ENCODE data around the gene DDAH1.
A peak's percentile ranks its signal among the peaks of the same experiment; 100 is the strongest.
"Not testable (repeated sequence)": the region's sequence is repeated elsewhere in the genome, so short reads cannot be mapped to it uniquely, and the experiment has no call there.

DDAH1 gene

GRCh38 chr1:85484716-85485115 is 19.8 kb upstream of the DDAH1 start:
- TF ChIP-seq POLR2A (IDR thresholded peaks at IDR 0.05; ENCODE audit: low read length) = no peak
- TF ChIP-seq GATA1 (IDR thresholded peaks at IDR 0.05; ENCODE audit: low read depth, low read length) = no peak
- DNase-seq = no peak

- no peak for DNase-seq
- TF ChIP-seq GATA1 (IDR thresholded peaks at IDR 0.05; ENCODE audit: low read depth, low read length) (no peak), POLR2A (IDR thresholded peaks at IDR 0.05; ENCODE audit: low read length) (no peak)
Observed at GRCh38 chr1:85484264-85484663, 19.3 kb upstream of the DDAH1 start.

- DNase-seq = no peak
- TF ChIP-seq POLR2A (IDR thresholded peaks at IDR 0.05; ENCODE audit: low read length) (no peak), GATA1 (IDR thresholded peaks at IDR 0.05; ENCODE audit: low read depth, low read length) (no peak)
Observed at GRCh38 chr1:85481688-85482087, 16.7 kb upstream of the DDAH1 start.

- no peak for TF ChIP-seq GATA1 (IDR thresholded peaks at IDR 0.05; ENCODE audit: low read depth, low read length)
- no peak for TF ChIP-seq POLR2A (IDR thresholded peaks at IDR 0.05; ENCODE audit: low read length)
- DNase-seq = no peak
Observed at GRCh38 chr1:85480566-85480965, 15.6 kb upstream of the DDAH1 start.

GRCh38 chr1:85479491-85479890 is 14.5 kb upstream of the DDAH1 start:
- TF ChIP-seq GATA1 (IDR thresholded peaks at IDR 0.05; ENCODE audit: low read depth, low read length) (no peak), POLR2A (IDR thresholded peaks at IDR 0.05; ENCODE audit: low read length) (no peak)
- no peak for DNase-seq

- TF ChIP-seq GATA1 (IDR thresholded peaks at IDR 0.05; ENCODE audit: low read depth, low read length) = no peak
- no peak for TF ChIP-seq POLR2A (IDR thresholded peaks at IDR 0.05; ENCODE audit: low read length)
- DNase-seq = no peak
Observed at GRCh38 chr1:85478366-85478765, 13.4 kb upstream of the DDAH1 start.

GRCh38 chr1:85475055-85475454 is 10.1 kb upstream of the DDAH1 start:
- TF ChIP-seq GATA1 (IDR thresholded peaks at IDR 0.05; ENCODE audit: low read depth, low read length) (no peak), POLR2A (IDR thresholded peaks at IDR 0.05; ENCODE audit: low read length) (no peak)
- no peak for DNase-seq

GRCh38 chr1:85473390-85473789 is 8.4 kb upstream of the DDAH1 start:
- DNase-seq = no peak
- TF ChIP-seq GATA1 (IDR thresholded peaks at IDR 0.05; ENCODE audit: low read depth, low read length) (no peak), POLR2A (IDR thresholded peaks at IDR 0.05; ENCODE audit: low read length) (no peak)

GRCh38 chr1:85471558-85471957 is 6.6 kb upstream of the DDAH1 start:
- no peak for DNase-seq
- no peak for TF ChIP-seq GATA1 (IDR thresholded peaks at IDR 0.05; ENCODE audit: low read depth, low read length)
- no peak for TF ChIP-seq POLR2A (IDR thresholded peaks at IDR 0.05; ENCODE audit: low read length)

- DNase-seq = not testable (repeated sequence)
Observed at GRCh38 chr1:85470130-85470529, 5.2 kb upstream of the DDAH1 start.

GRCh38 chr1:85467929-85468540 is 3.1 kb upstream of the DDAH1 start:
- DNase-seq = no peak
- TF ChIP-seq GATA1 (IDR thresholded peaks at IDR 0.05; ENCODE audit: low read depth, low read length) = no peak
- TF ChIP-seq POLR2A (IDR thresholded peaks at IDR 0.05; ENCODE audit: low read length) = no peak

GRCh38 chr1:85467036-85467435 is 2.1 kb upstream of the DDAH1 start:
- TF ChIP-seq GATA1 (IDR thresholded peaks at IDR 0.05; ENCODE audit: low read depth, low read length) = no peak
- no peak for TF ChIP-seq POLR2A (IDR thresholded peaks at IDR 0.05; ENCODE audit: low read length)
- no peak for DNase-seq

GRCh38 chr1:85465786-85466134 is 801 bp upstream of the DDAH1 start:
- DNase-seq = no peak
- TF ChIP-seq GATA1 (IDR thresholded peaks at IDR 0.05; ENCODE audit: low read depth, low read length) (no peak), POLR2A (IDR thresholded peaks at IDR 0.05; ENCODE audit: low read length) (no peak)

- TF ChIP-seq POLR2A (IDR thresholded peaks at IDR 0.05; ENCODE audit: low read length) (no peak), GATA1 (IDR thresholded peaks at IDR 0.05; ENCODE audit: low read depth, low read length) (no peak)
- peak; percentile 8 to 40 for DNase-seq
Observed at GRCh38 chr1:85464497-85465098, 361 bp downstream of the DDAH1 start.

- TF ChIP-seq POLR2A (IDR thresholded peaks at IDR 0.05; ENCODE audit: low read length) (no peak), GATA1 (IDR thresholded peaks at IDR 0.05; ENCODE audit: low read depth, low read length) (no peak)
- DNase-seq = no peak
Observed at GRCh38 chr1:85463731-85464496, 1.0 kb downstream of the DDAH1 start.
